ENCODE data around the gene NAV3.

DNA sequence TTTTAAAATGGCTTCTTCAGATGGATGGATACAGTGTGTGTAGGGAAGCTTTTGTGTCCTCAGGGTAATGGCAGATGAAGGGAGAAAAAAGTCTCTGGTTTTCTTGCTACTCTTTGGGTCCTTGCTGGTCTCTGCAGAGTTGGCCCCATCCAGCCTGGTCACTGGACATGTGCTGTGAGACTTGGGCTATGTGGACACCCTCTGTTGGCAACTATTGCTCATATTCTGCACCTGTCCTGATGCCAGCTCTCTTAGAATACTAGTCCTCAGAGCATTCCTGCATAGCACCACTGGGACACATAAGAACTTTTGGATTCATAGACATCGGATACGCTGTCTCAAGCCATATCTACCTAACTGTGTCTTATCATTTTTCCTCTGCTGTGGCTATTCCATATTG is 20.0 kb downstream of the NAV3 start:
- TF ChIP-seq POLR2A (IDR thresholded peaks at IDR 0.05; ENCODE audit: low read depth, low read length) (no peak), TAF1 (IDR thresholded peaks at IDR 0.05; ENCODE audit: low read depth, low read length) (no peak)
